ENCODE measurements around the gene DUSP6. TPM values are rescaled to one million over a fixed set of nuclear protein-coding genes. Genes with fewer than 3 reads are reported as not detected.

The DUSP6 gene
- total RNA-seq, 1 experiment from 2014 or later, result 24.4 TPM

DNA sequence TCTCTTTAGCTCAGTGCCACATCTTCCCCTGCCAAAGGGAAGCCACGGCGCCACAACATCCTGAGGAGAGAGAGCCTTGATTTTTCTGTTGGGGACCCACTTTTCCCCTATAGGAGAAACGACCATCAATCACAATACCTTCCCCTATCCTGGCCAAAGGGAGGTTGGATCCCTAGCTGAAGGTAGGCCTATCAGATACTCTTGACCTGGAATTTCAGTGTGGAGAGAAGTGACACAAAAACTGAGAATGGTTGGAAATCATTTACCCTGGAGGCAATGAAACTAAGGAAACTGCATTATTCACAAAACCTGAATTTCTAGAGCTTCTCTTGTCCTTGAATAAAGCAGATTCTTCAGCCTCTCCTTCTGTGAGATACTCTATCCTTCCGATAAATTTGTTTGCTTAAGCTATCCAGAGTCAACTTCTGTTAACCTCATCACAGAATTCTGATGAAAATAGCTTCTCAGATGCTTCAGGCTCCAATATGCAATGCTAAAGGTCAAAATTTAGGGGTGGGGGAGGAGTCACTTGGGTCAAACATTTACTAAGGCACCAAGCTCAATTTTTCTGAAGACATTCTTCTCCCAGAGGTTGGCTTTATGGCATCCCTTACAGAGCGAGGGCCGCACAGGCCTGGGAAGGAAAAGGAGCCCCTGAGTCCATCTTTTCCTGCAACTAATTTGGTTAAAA, 27.0 kb upstream of the DUSP6 start:
- in situ Hi-C loops (cut with HindIII; ENCODE audit: low pct_unique_long_range_greater_than_20kb, low sequenced_read_pairs), result no loop called here
- no peak for DNase-seq (ENCODE audit: low read depth)

DNA sequence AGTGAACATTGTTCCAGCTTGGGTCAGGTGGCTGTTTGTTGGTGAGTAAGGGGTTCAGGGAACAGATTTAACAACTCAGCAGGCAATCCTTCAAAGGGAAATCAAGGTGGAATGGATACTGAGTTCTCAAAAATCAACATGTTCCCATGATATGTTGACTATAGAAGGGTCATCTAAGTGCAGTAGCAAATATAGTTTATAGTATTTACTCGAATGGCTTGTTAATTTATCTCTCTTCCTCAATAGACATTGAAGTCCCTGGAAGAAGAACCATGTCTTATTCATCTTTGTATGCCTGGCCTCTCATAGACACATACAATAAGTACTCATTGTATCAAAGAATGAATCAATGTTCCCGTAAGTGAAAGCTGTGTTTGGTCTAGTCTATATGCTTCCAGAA, 24.5 kb upstream of the DUSP6 start:
- in situ Hi-C loops (cut with HindIII; ENCODE audit: low pct_unique_long_range_greater_than_20kb, low sequenced_read_pairs), result no loop called here
- DNase-seq (ENCODE audit: low read depth), result no peak

DNA sequence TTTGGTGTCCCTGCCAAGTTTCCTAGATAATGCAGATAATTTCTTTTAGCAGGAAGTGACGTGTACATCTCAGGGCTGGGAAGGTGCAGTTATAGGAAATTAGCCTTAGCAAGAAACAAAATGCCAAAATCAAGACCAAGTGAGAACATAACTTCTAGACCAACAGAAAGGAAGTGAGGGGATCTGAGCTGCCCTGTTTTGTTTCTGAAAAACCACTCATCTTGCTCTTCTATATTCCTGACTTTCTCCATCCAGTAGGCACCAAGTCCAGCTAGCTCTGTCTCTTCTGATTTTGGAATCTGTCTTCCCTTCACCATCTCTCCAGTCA, 23.9 kb upstream of the DUSP6 start:
- no peak for DNase-seq (ENCODE audit: low read depth)
- in situ Hi-C loops (cut with HindIII; ENCODE audit: low pct_unique_long_range_greater_than_20kb, low sequenced_read_pairs), result no loop called here

DNA sequence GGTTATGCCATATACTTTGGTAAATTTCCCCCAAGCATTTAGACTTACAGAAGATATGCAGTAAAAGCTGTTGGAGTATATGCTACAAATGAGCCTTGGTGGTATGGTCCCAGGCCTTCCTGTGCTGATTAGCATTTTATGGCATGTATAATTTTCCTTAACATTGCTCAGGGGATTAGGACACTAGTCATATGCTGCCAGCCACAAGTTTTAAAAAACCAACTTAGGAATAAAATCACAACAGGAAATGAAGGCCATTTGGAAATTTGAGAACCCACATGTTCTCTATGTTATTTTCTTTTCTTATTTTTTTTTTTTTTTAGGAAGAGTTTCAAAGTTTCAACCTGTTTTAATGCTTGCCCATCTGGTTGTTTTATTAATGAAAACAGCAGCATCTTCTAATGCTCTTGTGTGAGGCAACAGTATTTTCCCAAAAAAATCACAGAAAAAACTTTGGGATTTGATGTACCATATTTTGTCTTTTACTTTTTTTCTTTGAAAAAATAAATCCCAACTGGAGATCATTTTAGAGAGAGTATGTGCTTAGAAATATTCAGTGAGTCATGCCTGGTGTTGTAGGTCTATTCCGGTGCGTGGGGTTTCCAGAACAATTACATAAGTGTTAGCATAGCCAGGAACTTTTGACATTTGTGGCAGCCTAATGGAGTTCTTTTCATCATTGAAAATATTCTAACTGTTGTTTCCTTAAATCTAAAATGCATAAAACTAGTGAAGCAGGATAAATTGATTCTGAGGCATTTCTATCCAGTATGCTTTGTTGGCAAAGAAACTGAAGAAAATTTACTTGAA, 21.7 kb upstream of the DUSP6 start:
- in situ Hi-C loops (cut with HindIII; ENCODE audit: low pct_unique_long_range_greater_than_20kb, low sequenced_read_pairs), result no loop called here
- peak; percentile 38 for DNase-seq (ENCODE audit: low read depth)

DNA sequence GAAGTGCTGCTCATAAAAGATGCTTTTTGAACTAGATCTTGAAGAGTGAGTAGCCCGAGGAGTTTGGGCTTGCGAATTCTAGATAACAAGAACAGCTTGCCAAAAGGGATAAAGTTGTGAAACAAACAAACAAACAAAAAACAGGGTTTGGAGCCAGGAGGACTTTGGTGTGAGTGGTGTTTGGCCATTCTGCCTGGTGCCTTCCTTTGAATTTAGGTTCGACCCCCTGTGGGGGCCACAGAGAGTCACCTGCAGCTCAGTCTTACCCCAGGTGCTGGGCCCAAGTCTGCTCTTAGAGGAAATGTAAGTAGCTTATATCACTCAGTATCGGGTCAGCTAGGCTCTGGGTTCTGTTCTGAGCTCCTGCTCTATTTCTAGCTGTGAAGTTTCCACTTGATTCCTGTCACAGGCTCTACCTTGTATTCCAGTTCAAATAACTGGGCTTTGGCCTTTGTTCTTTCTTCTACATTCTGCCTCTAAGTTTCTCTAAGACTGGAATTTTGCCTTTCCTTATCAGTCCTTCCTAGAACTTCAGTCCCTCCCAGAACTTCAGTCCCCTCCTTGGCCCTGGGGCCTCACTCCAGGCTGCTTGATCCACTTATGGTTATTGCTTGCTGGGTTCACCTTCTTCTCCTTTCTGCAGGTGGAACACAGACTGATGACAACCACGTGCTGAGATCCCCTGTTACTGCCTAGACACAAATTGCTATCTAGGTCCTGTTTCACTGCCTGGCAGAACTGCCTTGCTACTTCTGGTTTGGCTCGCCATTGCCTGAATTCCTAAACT, 20.5 kb upstream of the DUSP6 start:
- in situ Hi-C loops (cut with HindIII; ENCODE audit: low pct_unique_long_range_greater_than_20kb, low sequenced_read_pairs), result no loop called here

DNA sequence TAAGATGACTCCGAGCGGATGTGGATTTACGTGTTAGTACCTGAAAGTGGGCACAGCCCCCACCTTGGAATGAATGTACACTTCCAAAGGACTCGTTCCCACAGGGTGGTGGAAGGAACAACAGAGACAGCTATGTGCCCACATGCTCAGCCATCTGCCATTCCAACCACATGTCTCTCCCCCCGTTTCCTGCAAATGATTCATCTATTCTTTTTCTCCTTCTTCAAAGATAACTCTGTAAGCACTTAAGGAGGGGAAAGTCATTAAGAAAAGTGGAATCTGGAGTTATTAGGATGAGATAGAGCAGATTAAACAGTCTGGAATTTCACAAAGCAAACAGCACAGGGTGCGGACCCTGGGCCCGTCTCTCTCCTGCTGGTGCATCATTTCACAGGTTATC, 18.5 kb upstream of the DUSP6 start:
- DNase-seq (ENCODE audit: low read depth), result no peak
- in situ Hi-C loops (cut with HindIII; ENCODE audit: low pct_unique_long_range_greater_than_20kb, low sequenced_read_pairs), result no loop called here

More for the DNA sequence above, 20.5 kb upstream of the DUSP6 start:
- DNase-seq (ENCODE audit: low read depth), result no peak

DNA sequence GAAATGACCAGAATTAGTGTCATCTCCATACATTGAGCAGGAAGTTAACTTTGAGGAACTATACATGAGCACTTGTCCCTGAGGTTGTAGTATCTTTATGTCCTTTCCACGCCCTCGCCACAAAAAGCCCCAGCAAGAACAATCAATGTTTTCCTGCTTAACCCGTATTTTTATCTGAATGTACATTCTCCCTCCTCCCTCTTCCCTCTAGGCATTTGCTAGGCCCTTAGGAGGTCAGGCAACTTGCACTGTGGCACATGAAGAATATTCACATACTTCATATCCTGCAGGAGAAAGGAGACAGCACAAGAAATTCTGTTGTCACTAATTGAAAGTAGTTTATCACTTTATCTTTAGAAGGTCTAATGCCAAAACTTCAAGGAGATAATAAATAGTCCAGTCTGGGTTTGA, 18.1 kb upstream of the DUSP6 start:
- no peak for DNase-seq (ENCODE audit: low read depth)
- in situ Hi-C loops (cut with HindIII; ENCODE audit: low pct_unique_long_range_greater_than_20kb, low sequenced_read_pairs), result no loop called here

DNA sequence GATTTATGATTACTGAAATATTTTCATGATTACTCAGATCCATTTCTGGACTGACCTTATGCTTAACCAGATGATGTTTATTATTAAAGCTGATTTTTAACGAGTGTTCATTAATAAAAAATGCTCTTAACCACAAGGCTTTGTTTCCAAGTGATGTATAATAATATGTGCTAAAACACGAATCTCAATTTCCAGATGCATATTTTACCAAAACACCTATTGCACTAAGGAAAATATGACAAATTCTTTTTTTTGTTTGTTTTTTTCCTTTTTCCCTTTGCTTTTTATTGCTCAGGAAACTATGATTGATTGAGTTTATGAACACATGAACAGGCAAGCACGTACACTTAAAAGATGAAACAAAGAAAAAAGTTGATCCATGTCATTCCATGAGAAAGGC, 16.9 kb upstream of the DUSP6 start:
- in situ Hi-C loops (cut with HindIII; ENCODE audit: low pct_unique_long_range_greater_than_20kb, low sequenced_read_pairs), result no loop called here
- no peak for DNase-seq (ENCODE audit: low read depth)

DNA sequence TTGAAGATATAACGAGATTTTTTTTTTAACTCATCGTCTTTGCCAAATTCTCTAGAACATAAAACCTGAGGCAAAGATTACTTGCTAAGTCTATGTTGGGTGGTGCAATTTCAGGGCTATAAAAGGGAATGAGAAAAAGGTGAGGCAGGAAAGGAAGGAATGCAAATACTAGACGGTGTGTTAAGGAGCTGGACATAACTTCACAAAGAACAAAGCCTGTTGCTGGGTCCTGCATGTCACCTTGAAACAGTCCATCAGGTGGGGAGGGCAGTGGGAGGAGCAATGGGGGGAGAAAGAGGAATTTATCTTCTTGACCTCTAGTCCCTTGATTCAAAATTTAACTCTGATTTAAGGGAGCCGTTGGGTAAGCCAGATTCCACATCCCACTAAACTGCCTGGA, 16.1 kb upstream of the DUSP6 start:
- no peak for DNase-seq (ENCODE audit: low read depth)
- in situ Hi-C loops (cut with HindIII; ENCODE audit: low pct_unique_long_range_greater_than_20kb, low sequenced_read_pairs), result no loop called here

DNA sequence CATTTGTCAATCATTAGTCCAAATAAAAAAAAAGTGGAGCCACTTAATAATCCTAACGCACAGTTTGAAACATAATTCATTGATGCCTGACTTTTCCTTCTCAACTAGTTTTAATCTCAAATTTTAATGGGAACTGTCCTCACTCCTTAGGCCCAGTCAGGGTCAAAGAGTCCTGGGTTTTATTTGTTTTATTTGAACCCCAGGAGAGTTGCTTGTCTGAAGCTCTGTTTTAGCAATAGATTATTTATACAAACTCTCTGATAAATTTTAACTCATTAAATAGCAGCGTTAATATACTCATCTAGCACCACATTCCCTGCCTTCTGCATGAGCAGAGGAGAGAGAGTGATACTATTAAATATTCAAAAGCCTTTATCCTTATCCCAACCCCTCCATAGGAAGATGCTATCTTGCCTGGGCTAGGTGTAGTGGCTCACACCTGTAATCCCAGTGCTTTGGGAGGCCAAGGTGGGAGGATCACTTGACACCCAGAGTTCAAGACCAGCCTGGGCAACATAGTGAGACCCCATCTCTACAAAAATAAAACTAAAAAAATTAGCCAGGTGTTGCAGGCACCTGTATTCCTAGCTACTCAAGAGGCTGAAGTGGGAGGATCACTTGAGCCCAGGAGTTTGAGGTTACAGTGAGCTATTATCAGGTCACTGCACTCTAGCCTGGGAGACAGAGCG, 14.5 kb upstream of the DUSP6 start:
- in situ Hi-C loops (cut with HindIII; ENCODE audit: low pct_unique_long_range_greater_than_20kb, low sequenced_read_pairs), result no loop called here
- DNase-seq (ENCODE audit: low read depth), result no peak

DNA sequence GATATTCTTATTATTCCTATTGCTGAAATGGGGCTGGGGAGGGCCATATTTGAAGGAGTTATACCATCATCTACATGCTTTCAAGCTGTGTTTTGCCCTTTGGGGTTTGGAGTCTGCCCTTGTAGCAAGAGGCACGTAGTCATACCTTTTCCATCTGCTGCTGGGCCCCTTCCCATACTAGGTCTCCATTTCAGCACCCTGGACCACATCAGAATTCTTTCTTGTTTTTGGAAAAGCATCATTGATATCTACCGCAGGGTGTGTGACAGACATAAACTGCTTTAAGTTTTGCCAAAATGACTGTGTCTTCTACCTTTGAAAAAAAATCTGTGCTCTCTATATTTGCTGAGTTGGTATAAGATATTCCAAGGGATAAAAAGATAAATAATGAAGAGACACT, 12.3 kb upstream of the DUSP6 start:
- in situ Hi-C loops (cut with HindIII; ENCODE audit: low pct_unique_long_range_greater_than_20kb, low sequenced_read_pairs), result no loop called here
- no peak for DNase-seq (ENCODE audit: low read depth)

DNA sequence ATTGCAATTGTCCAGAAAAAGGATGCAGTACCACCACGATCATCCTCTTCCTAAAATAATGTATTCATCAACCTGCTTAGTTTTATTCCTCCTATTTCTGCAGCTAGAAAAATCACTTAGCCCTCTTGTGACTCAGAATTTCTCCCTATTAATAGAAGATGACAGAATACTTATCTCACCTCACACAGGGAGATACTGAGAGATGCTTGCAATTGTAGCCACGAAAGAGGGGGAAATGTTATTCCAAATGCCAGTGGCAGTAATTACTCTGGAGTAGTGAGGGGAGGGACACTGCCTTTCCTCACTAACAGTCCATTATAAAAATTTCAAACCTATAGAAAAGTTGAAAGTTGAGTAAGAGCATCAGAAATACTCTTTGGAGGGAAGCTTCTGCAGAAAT, 11.8 kb upstream of the DUSP6 start:
- in situ Hi-C loops (cut with HindIII; ENCODE audit: low pct_unique_long_range_greater_than_20kb, low sequenced_read_pairs), result no loop called here
- DNase-seq (ENCODE audit: low read depth), result no peak

DNA sequence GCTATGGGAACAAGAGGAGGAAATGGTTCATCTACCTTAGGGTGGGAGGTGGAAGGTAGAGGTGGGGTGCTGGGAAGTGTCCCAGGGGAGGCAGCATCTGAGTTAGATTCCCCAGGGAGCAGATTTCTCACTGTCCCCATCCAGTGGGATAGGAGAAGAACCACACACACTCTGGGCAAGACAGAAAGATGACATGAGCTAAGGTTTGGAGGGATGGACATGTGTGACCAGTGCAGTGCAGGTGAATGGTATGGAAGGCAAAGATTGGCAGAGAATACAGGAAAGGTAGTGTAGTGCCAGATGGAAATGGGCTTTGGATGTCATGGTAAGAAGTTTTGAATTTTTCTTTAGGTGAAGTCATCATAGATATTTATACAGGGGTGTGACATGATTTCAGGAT, 11.3 kb upstream of the DUSP6 start:
- DNase-seq (ENCODE audit: low read depth), result no peak
- in situ Hi-C loops (cut with HindIII; ENCODE audit: low pct_unique_long_range_greater_than_20kb, low sequenced_read_pairs), result no loop called here

DNA sequence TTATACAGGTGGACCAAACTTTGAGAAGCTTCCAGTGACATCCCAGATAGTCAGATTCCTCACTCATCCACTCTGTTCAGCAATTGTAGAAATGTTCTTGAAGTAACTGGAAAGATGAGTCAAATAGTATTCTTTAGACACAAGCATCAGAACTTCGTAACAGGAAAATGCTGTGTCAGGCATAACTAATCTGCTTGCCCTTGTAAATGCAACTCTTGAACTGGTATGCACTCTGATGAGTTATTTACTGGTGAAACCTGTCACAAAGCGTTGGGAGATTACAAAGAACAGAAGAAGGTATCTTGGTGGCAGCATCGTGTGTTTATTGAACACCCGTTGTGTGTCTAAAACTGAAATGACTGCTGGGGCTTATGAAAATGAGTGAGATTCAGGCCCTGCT, 10.8 kb upstream of the DUSP6 start:
- in situ Hi-C loops (cut with HindIII; ENCODE audit: low pct_unique_long_range_greater_than_20kb, low sequenced_read_pairs), result no loop called here
- no peak for DNase-seq (ENCODE audit: low read depth)

DNA sequence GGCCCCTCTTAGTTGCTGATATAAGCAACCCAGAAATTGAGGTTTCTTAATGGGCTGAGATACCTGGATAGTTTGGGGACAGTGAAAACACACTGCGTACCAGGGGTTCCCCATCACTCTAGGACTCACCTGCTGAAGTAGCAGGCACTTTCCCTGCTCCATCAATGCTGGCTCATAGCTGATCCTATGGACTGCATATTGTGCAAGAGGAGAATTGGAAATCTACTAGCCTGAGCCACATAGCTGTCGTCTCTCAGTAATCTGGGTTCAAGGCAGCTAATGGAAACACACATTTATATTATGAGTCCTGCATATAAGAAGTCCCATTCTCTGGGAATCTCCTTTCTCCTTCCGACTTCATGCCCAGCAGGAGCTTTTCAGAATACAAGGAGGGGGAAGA, 7.3 kb upstream of the DUSP6 start:
- no peak for DNase-seq (ENCODE audit: low read depth)
- in situ Hi-C loops (cut with HindIII; ENCODE audit: low pct_unique_long_range_greater_than_20kb, low sequenced_read_pairs), result no loop called here

DNA sequence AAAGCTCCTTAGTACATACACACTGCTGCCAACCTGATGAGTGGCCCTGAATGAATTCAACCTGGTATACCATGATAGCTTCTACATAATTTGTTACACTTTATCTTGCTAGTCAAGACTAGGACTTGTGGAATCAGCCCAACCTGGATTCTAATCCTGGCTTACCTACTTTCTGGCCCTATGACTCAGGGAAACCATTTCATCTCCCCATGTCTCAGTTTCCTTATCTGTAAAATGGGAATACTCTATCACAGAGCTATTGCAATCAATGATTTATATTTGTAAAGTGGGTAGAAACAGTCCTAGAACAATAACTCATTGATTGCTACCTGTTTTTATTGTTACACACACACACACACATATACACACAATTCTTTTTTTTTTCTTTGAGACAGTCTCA, 6.5 kb upstream of the DUSP6 start:
- in situ Hi-C loops (cut with HindIII; ENCODE audit: low pct_unique_long_range_greater_than_20kb, low sequenced_read_pairs), result no loop called here
- DNase-seq (ENCODE audit: low read depth), result no peak

DNA sequence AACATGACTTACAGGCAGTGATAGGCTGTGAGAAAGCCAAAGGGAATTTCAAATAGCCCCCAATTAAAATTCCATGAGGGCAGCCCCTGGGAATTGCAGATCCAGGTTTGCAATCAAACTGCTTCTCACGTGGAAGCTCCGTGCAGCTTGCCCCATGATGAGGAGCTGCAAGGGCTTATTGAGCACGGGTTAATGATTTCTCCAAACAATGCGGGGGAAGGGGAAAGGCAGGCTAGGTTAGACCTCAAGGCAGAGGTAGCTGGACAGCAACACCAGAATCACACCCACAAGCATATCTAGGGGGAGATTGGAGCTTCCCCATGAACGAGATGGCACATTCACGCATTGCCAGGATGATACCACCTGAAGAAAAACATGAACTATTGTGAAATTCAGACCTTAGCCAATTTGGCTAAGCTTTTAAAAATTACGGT, 5.0 kb upstream of the DUSP6 start:
- DNase-seq (ENCODE audit: low read depth), result peak; percentile 74
- in situ Hi-C loops (cut with HindIII; ENCODE audit: low pct_unique_long_range_greater_than_20kb, low sequenced_read_pairs), result no loop called here

DNA sequence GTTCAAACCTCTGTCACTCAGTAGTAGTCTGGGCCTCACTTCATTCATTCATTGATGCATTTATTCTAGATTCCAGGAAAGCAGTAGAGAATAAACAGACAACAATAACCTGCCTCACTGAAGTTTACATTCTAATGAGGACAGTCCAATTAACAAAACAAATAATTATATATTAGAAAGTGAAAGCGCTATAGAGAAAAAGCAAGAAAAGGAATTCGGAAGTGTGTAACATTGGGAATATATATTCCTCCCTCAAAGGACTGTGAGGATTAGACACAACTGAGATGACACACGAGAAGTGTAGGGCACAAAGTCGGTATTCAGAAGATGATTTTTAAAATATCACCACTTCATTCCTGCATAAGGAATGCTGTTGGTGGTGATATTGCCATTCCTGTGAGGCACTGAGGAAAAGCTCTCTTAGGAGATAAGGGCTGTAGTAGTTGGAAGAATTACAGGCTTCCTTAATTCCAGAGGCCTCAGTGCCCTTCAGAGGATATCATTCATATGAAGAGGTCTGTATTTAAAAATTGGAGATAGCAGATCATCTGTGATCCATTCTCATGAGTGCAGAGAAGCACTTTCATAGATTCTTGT, 3.9 kb upstream of the DUSP6 start:
- DNase-seq (ENCODE audit: low read depth), result no peak
- in situ Hi-C loops (cut with HindIII; ENCODE audit: low pct_unique_long_range_greater_than_20kb, low sequenced_read_pairs), result no loop called here
